GM23338 (cell line): Measurements from ENCODE around the gene VPS52. TPM values are rescaled to one million over a fixed set of nuclear protein-coding genes. Genes with fewer than 3 reads are reported as not detected.

Experiments
- ATAC-seq: fragments of 200-7000 bp; cut with Tn5 transposase; 3 replicates; pipeline ENCODE4 v1.9.1; 2020
- DNase-seq: peaks from one replicate; pipeline ENCODE4 v3.0.0-alpha.2; 2015; ENCODE audit warnings: low spot score
- H2AFZ ChIP-seq: fragments of 200-600 bp; sonication (generic); 2 replicates; pipeline ENCODE4 v1.8.0; 2016; ENCODE audit warnings: antibody characterized with exemption, mild to moderate bottlenecking, moderate library complexity
- H3F3A ChIP-seq: fragments of 200-600 bp; sonication (generic); replicated peaks from 2 replicates; pipeline ENCODE4 v1.8.0; 2017; ENCODE audit warnings: antibody characterized with exemption, mixed run types, low read depth
- H3K27ac ChIP-seq: fragments of 200-600 bp; sonication (generic); 2 replicates; pipeline ENCODE4 v1.6.1; 2016; ENCODE audit warnings: low read depth
- H3K27me3 ChIP-seq: fragments of 200-600 bp; sonication (generic); 2 replicates; pipeline ENCODE4 v1.8.0; 2016; ENCODE audit warnings: mild to moderate bottlenecking, mixed run types, moderate library complexity; ENCODE audit not compliant: insufficient read depth
- H3K36me3 ChIP-seq: fragments of 200-600 bp; sonication (generic); 2 replicates; pipeline ENCODE4 v1.8.0; 2016; ENCODE audit warnings: mild to moderate bottlenecking; ENCODE audit not compliant: insufficient read depth
- H3K4me1 ChIP-seq: fragments of 200-600 bp; sonication (generic); 2 replicates; pipeline ENCODE4 v1.8.0; 2016; ENCODE audit warnings: mild to moderate bottlenecking, moderate library complexity; ENCODE audit not compliant: insufficient read depth
- H3K4me2 ChIP-seq: fragments of 200-600 bp; sonication (generic); 2 replicates; pipeline ENCODE4 v1.7.1; 2017; ENCODE audit warnings: mixed run types
- H3K4me3 ChIP-seq: fragments of 200-600 bp; sonication (generic); 2 replicates; pipeline ENCODE4 v1.6.1; 2016; ENCODE audit warnings: mixed run types
- H3K79me2 ChIP-seq: fragments of 200-600 bp; sonication (generic); replicated peaks from 2 replicates; pipeline ENCODE4 v1.8.0; 2017; ENCODE audit warnings: mild to moderate bottlenecking; ENCODE audit not compliant: insufficient read depth
- H3K9me2 ChIP-seq: fragments of 200-600 bp; sonication (generic); 2 replicates; pipeline ENCODE4 v1.8.0; 2017; ENCODE audit not compliant: insufficient read depth
- H4K20me1 ChIP-seq: fragments of 200-600 bp; sonication (generic); replicated peaks from 2 replicates; pipeline ENCODE4 v1.8.0; 2017; ENCODE audit warnings: mild to moderate bottlenecking; ENCODE audit not compliant: insufficient read depth
- H3K27ac Mint-ChIP-seq: 2 replicates; pipeline ENCODE4 v1.8.0; 2020; ENCODE audit warnings: inconsistent platforms, mild to moderate bottlenecking, moderate library complexity, mixed read lengths
- H3K27me3 Mint-ChIP-seq: 3 replicates; pipeline ENCODE4 v1.8.0; 2022; ENCODE audit warnings: low read depth, mild to moderate bottlenecking, moderate library complexity, mixed read lengths, inconsistent platforms; ENCODE audit not compliant: insufficient read depth, poor library complexity
- H3K36me3 Mint-ChIP-seq: 3 replicates; pipeline ENCODE4 v1.8.0; 2021; ENCODE audit warnings: low read depth, mild to moderate bottlenecking, inconsistent platforms, moderate library complexity, mixed read lengths
- H3K4me1 Mint-ChIP-seq: 3 replicates; pipeline ENCODE4 v1.8.0; 2020; ENCODE audit warnings: mild to moderate bottlenecking, inconsistent platforms, mixed read lengths
- H3K4me3 Mint-ChIP-seq: 3 replicates; pipeline ENCODE4 v1.8.0; 2021; ENCODE audit warnings: moderate library complexity, mild to moderate bottlenecking, inconsistent platforms, mixed read lengths
- H3K9me3 Mint-ChIP-seq: 3 replicates; pipeline ENCODE4 v1.8.0; 2020; ENCODE audit warnings: moderate library complexity, mild to moderate bottlenecking, inconsistent platforms, mixed read lengths
- CREB1 ChIP-seq: fragments of 250-450 bp; sonication (Bioruptor Pico); IDR thresholded peaks from 2 replicates; pipeline ENCODE4 v1.5.0; 2020; ENCODE audit warnings: low read depth, mild to moderate bottlenecking, moderate library complexity
- CTCF ChIP-seq, 2 experiments: fragments of 200-600 bp in 1 of 2; sonication (generic) in 1 of 2; conservative IDR thresholded peaks; 2 replicates each; pipeline versions ENCODE4 v1.5.1 to v1.6.1; 2016 to 2017; ENCODE audit warnings: antibody characterized with exemption in 2 of 2, low read depth in 2 of 2, mild to moderate bottlenecking in 2 of 2, moderate library complexity in 1 of 2
- ETS1 ChIP-seq: IDR thresholded peaks from 2 replicates; pipeline ENCODE4 v1.6.1; 2016; ENCODE audit warnings: antibody characterized with exemption
- EZH2 ChIP-seq: fragments of 200-600 bp; sonication (generic); IDR thresholded peaks from one replicate; pipeline ENCODE4 v1.8.0; 2017; ENCODE audit warnings: antibody characterized with exemption, mild to moderate bottlenecking, low read depth; ENCODE audit not compliant: unreplicated experiment
- EZH2phosphoT487 ChIP-seq: fragments of 200-600 bp; sonication (generic); IDR thresholded peaks from one replicate; pipeline ENCODE4 v1.8.1; 2018; ENCODE audit warnings: antibody characterized with exemption; ENCODE audit not compliant: unreplicated experiment
- JUNB ChIP-seq: IDR thresholded peaks from one replicate; pipeline ENCODE4 v1.6.1; 2016; ENCODE audit warnings: antibody characterized with exemption; ENCODE audit not compliant: unreplicated experiment
- NANOG ChIP-seq: IDR thresholded peaks from 2 replicates; pipeline ENCODE4 v1.6.1; 2016; ENCODE audit warnings: antibody characterized with exemption, borderline replicate concordance
- POLR2AphosphoS5 ChIP-seq: IDR thresholded peaks from 2 replicates; pipeline ENCODE4 v1.6.1; 2016; ENCODE audit warnings: antibody characterized with exemption, low read depth
- REST ChIP-seq: IDR thresholded peaks from one replicate; pipeline ENCODE4 v1.6.1; 2018; ENCODE audit warnings: antibody characterized with exemption; ENCODE audit not compliant: unreplicated experiment
- STAT1 ChIP-seq: IDR thresholded peaks from one replicate; pipeline ENCODE4 v1.6.1; 2016; ENCODE audit warnings: antibody characterized with exemption; ENCODE audit not compliant: unreplicated experiment
- ZNF114 ChIP-seq: fragments of 250-450 bp; sonication (Bioruptor Pico); IDR thresholded peaks from 2 replicates; pipeline ENCODE4 v1.5.0; 2020; ENCODE audit warnings: mild to moderate bottlenecking, moderate library complexity
- ZNF331 ChIP-seq: fragments of 250-450 bp; sonication (Bioruptor Pico); IDR thresholded peaks from 2 replicates; pipeline ENCODE4 v1.5.0; 2020; ENCODE audit warnings: low read depth, mild to moderate bottlenecking, moderate library complexity
- polyA plus RNA-seq: library from polyadenylated mRNA; unstranded; fragments of >200 nt; fragmentation: Nextera tagmentation; extraction: Ambion mirVana; gene quantifications from 2 replicates; pipeline ENCODE4 v1.2.1, GENCODE V29; 2016
- total RNA-seq: library from RNA; depleted of rRNA; stranded (reverse); fragments of >200 nt; shearing (Covaris generic); gene quantifications from 2 replicates; pipeline ENCODE4 v1.2.3, GENCODE V29; 2014

VPS52 gene
- total and polyA plus RNA-seq, 2 experiments from 2014 or later = 27.9 to 31.1 TPM

GRCh38 chr6:33249732-33250630, 21.7 kb downstream of the VPS52 start (continued):
- no peak for TF ChIP-seq CTCF (conservative IDR thresholded peaks at IDR 0.05; ENCODE audit: low read depth in 2 of 2)
- TF ChIP-seq POLR2AphosphoS5 = no peak
- TF ChIP-seq CREB1 (CRISPR knock-in tag) = no peak
- TF ChIP-seq EZH2 = no peak
- no peak for TF ChIP-seq NANOG
- TF ChIP-seq REST = no peak
- no peak for TF ChIP-seq EZH2phosphoT487
- no peak for TF ChIP-seq STAT1
- no peak for TF ChIP-seq ZNF114 (CRISPR knock-in tag)

- Histone ChIP-seq H3K4me1 (peaks cover 12% of the 10 kb centered on the region), H3K9me2 (no peaks in the 10 kb centered on the region), H3K27ac (no peak overlapping the region), H3F3A (peaks cover 10% of the 10 kb centered on the region; the same call in 1 of the 2 replicates), H3K27me3 (peaks cover 35% of the 10 kb centered on the region), H3K4me3 (peak overlapping the region; percentile 68), H2AFZ (peak overlapping the region; percentile 60; the same call in 1 of the 2 replicates), H3K36me3 (no peaks in the 10 kb centered on the region), H3K79me2 (no peaks in the 10 kb centered on the region), H4K20me1 (no peaks in the 10 kb centered on the region), H3K4me2 (peak overlapping the region; percentile 90)
- no peaks in the 10 kb centered on the region for H3K9me3 Mint-ChIP-seq
- TF ChIP-seq JUNB (no peak), ETS1 (no peak), STAT1 (no peak), CTCF (conservative IDR thresholded peaks at IDR 0.05; ENCODE audit: low read depth in 2 of 2) (peak in 1 of 2 experiments; percentile 41; a peak in 2 of 4 replicates), EZH2phosphoT487 (no peak), ZNF331 (CRISPR knock-in tag) (no peak), CREB1 (CRISPR knock-in tag) (no peak), POLR2AphosphoS5 (peak; percentile 83), NANOG (no peak)
- H3K27ac Mint-ChIP-seq = peak overlapping the region; percentile 77
- peak overlapping the region; percentile 82 for H3K4me3 Mint-ChIP-seq
- peaks cover 19% of the 10 kb centered on the region for H3K4me1 Mint-ChIP-seq
- ATAC-seq (peak; percentile 92), DNase-seq (peak; percentile 99)
- peaks cover 19% of the 10 kb centered on the region for H3K36me3 Mint-ChIP-seq
- peaks cover 15% of the 10 kb centered on the region for H3K27me3 Mint-ChIP-seq
Measured at GRCh38 chr6:33248932-33249731, 22.5 kb downstream of the VPS52 start.
